Type B pancreatic cell (in vitro differentiated cells): ENCODE data around the gene CLPSL2. TPM values are rescaled to one million over a fixed set of nuclear protein-coding genes. Genes with fewer than 3 reads are reported as not detected.

Source experiments
- DNase-seq: peaks from one replicate; pipeline ENCODE4 v3.0.0; 2021; ENCODE audit warnings: mixed read lengths; ENCODE audit not compliant: unreplicated experiment; ENCODE audit errors: extremely low spot score
- H3K27ac Mint-ChIP-seq: 2 replicates; pipeline ENCODE4 v1.8.0; 2021; ENCODE audit warnings: mild to moderate bottlenecking, mixed read lengths
- H3K27me3 Mint-ChIP-seq: 2 replicates; pipeline ENCODE4 v1.8.0; 2021; ENCODE audit warnings: mixed read lengths
- H3K36me3 Mint-ChIP-seq: 2 replicates; pipeline ENCODE4 v1.8.0; 2021; ENCODE audit warnings: mixed read lengths
- H3K4me1 Mint-ChIP-seq: one replicate; pipeline ENCODE4 v1.8.0; 2021; ENCODE audit warnings: mixed read lengths; ENCODE audit not compliant: unreplicated experiment
- H3K4me3 Mint-ChIP-seq: 2 replicates; pipeline ENCODE4 v1.8.0; 2021; ENCODE audit warnings: mild to moderate bottlenecking, mixed read lengths
- H3K9me3 Mint-ChIP-seq: 2 replicates; pipeline ENCODE4 v1.8.0; 2021; ENCODE audit warnings: mixed read lengths
- total RNA-seq: library from RNA; stranded (reverse); gene quantifications from 2 replicates; pipeline ENCODE4 v1.2.1, GENCODE V29; 2021; ENCODE audit warnings: low replicate concordance
- TF ChIP-seq, protein P1 (sequence below): fragments of 200-600 bp; sonication (generic); conservative IDR thresholded peaks from 2 replicates; pipeline ENCODE4 v1.5.0; 2021; ENCODE audit warnings: antibody characterized with exemption, mild to moderate bottlenecking

CLPSL2 gene
- total RNA-seq, 1 donor from 2014 or later: not detected

DNA sequence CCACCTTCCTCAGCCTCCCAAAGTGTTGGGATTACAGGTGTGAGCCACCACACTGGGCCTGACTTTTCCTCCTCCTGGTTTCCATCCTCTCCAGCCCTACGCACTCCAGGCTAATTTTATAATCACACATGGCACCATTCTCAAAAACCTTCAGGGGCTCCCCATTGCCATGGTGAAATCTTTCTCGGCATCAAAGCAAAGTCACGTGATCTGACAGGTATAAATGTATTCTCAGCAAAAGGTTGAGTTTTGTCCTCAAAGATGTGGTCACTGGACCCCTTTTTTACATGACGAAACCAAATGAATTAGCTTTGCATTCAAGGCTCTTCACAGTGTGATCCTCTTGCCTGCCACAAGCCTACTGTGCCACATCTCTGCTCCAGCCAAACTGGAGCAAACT, 24.1 kb upstream of the CLPSL2 start:
- DNase-seq: no peak
- TF ChIP-seq, protein P1, sequence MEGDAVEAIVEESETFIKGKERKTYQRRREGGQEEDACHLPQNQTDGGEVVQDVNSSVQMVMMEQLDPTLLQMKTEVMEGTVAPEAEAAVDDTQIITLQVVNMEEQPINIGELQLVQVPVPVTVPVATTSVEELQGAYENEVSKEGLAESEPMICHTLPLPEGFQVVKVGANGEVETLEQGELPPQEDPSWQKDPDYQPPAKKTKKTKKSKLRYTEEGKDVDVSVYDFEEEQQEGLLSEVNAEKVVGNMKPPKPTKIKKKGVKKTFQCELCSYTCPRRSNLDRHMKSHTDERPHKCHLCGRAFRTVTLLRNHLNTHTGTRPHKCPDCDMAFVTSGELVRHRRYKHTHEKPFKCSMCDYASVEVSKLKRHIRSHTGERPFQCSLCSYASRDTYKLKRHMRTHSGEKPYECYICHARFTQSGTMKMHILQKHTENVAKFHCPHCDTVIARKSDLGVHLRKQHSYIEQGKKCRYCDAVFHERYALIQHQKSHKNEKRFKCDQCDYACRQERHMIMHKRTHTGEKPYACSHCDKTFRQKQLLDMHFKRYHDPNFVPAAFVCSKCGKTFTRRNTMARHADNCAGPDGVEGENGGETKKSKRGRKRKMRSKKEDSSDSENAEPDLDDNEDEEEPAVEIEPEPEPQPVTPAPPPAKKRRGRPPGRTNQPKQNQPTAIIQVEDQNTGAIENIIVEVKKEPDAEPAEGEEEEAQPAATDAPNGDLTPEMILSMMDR: no peak
- no peaks in the 10 kb centered on the region for H3K9me3 Mint-ChIP-seq
- no peaks in the 10 kb centered on the region for H3K4me1 Mint-ChIP-seq
- no peak overlapping the region for H3K27ac Mint-ChIP-seq
- H3K36me3 Mint-ChIP-seq: no peaks in the 10 kb centered on the region
- H3K4me3 Mint-ChIP-seq: no peak overlapping the region
- peaks cover 6% of the 10 kb centered on the region for H3K27me3 Mint-ChIP-seq

DNA sequence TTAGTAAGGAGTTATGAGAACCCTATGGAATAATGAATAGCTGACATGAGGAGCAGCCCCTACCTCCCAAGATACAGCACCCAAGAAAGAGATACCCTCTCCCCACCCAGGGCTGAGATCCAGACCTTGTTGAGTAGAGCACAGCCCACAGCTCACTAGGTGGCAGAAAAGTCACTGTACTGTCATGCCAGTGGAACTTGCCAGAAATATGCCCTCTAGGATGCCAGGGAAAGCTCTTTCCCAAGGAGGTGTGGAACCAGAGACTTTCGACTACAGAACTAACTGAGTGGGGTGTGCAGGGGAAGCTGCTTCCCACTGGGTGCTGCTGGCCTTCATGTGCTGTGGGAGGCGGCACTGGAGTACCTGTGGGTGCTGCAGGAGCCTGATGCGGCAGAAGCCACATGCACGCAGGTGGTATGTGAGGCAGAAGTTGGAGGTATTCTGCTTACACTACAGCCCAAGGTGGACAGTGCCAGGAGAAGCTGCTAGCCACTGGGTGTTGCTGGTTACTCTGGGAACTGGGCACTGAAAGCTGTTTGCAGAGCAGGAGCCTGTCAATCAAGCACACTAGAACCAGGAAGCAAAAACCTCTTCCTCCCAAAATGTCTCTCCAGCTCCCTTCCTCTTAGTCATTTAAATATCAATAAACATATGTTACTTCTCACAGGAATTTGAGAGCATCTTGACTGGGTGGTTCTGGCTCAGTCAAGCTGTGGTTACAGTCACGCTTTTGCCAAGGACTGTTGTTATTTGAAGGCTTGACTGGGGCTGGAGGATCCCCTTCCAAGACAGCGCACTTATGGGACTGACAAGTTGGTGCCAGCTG, 21.7 kb upstream of the CLPSL2 start:
- DNase-seq: no peak

DNA sequence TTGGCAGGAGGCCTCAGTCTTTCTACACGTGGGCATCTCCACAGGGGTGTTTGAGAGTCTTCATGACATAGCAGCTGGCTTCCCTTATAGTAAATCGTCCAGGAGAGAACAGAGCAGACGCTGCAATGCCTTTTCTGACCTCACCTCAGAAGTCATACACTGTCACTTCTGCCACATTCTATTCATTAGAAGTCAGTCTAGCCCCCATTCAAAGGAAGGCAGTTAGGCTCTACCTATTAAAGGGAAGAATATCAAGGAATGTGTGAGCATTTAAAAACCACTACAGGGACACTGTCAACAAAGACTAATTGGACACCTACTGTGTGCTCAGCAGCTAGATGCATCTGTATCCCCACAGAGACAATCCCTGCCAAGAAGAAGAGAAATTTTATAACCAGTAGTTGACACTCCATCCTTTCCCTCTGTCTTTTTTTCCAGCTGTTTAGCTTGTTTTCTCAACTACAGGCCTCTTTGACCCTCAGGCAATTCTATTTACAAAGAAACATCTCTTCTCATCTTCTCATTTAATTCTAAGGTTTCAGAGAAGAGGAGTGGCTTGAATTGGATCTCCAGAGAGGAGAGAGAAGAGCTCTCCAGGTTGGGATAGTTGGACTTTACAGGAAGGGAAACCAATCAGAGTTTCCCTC, 21.0 kb upstream of the CLPSL2 start:
- H3K36me3 Mint-ChIP-seq: no peaks in the 10 kb centered on the region
- H3K4me3 Mint-ChIP-seq: no peak overlapping the region
- no peak for DNase-seq
- no peaks in the 10 kb centered on the region for H3K4me1 Mint-ChIP-seq
- peaks cover 19% of the 10 kb centered on the region for H3K27me3 Mint-ChIP-seq
- H3K9me3 Mint-ChIP-seq: no peaks in the 10 kb centered on the region
- no peak overlapping the region for H3K27ac Mint-ChIP-seq
- TF ChIP-seq, protein P1: no peak

More for the DNA sequence above, 21.7 kb upstream of the CLPSL2 start:
- Mint-ChIP-seq H3K27ac (no peak overlapping the region), H3K36me3 (no peaks in the 10 kb centered on the region), H3K4me3 (no peak overlapping the region), H3K4me1 (no peaks in the 10 kb centered on the region), H3K9me3 (no peaks in the 10 kb centered on the region), H3K27me3 (peaks cover 15% of the 10 kb centered on the region)
- TF ChIP-seq, protein P1: no peak

DNA sequence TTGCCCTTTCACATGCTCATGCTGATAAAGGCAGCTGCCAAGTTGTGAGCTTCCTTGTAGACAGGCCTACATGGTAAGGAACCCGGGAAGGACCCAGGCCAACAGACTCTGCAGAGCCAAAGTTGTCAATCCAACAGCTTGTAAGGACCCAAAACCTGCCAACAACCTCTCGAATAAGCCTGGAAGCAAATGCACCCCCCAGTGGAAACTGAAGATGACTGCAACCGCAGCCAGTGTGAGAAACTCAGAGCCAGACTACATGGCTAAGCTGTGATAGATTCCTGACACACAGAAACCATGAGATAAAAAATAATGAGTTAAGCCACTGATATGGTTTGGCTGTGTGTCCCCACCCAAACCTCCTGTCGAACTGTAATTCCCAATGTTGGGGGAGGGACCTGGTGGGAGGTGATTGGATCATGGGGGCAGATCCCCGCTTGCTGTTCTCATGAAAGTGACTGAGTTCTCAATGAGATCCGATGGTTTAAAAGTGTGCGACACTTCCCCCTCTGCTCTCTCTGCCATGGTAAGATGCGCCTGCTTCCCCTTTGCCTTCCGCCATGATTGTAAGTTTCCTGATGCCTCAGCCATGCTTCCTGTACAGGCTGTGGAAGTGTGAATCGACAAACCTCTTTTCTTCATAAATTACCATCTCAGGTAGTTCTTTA, 18.8 kb upstream of the CLPSL2 start:
- Mint-ChIP-seq H3K36me3 (no peaks in the 10 kb centered on the region), H3K4me3 (no peak overlapping the region), H3K27me3 (peaks cover 32% of the 10 kb centered on the region), H3K4me1 (no peaks in the 10 kb centered on the region), H3K27ac (no peak overlapping the region), H3K9me3 (no peaks in the 10 kb centered on the region)
- no peak for DNase-seq
- TF ChIP-seq, protein P1: peak; percentile 68

DNA sequence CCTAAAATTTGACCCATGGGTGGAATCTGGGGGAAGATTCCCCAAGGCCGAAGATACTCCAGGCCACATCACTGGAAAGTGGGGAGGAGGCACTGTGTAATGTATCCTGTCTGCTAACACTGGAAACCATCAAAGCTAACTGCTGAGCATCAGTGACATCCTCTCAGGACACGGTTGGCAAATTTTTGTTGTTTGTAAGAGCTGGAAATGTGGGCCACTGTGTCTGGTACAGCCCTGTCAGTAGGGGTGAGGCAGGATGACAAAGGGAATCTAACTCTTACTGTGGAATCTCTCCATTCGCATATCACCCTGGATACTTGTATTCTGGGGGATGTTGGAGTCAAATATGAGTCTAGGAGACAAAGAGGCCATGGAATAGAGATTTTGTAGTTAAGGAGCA, 17.0 kb upstream of the CLPSL2 start:
- no peak for DNase-seq
- peaks cover 51% of the 10 kb centered on the region for H3K27me3 Mint-ChIP-seq
- TF ChIP-seq, protein P1: no peak
- no peaks in the 10 kb centered on the region for H3K9me3 Mint-ChIP-seq
- H3K27ac Mint-ChIP-seq: no peak overlapping the region
- no peaks in the 10 kb centered on the region for H3K36me3 Mint-ChIP-seq
- peaks cover 5% of the 10 kb centered on the region for H3K4me1 Mint-ChIP-seq
- no peak overlapping the region for H3K4me3 Mint-ChIP-seq
